Spleen (tissue), 7 donors: ENCODE data around the gene MAP2.

Experiments used
- POLR2A ChIP-seq, 3 donors: fragments of 450-650 bp; IDR thresholded peaks; one replicate each; pipeline ENCODE4 v1.5.1; 2017; ENCODE audit warnings: antibody characterized with exemption in 3 of 3, mild to moderate bottlenecking in 1 of 3
- POLR2AphosphoS5 ChIP-seq, 3 donors: sonication (generic); formaldehyde crosslinking; IDR thresholded peaks; one replicate each; pipeline ENCODE4 v1.5.1; 2017; ENCODE audit warnings: antibody characterized with exemption in 3 of 3
- TF ChIP-seq, protein P1 (sequence below), 11 experiments: fragments of 200-600 bp in 7 of 11; fragments of 450-650 bp in 4 of 11; sonication (generic) in 4 of 11; IDR thresholded peaks in 8 of 11; conservative IDR thresholded peaks in 3 of 11; 1 replicate in 7 of 11; 2 replicates in 4 of 11; pipeline versions ENCODE4 v1.4.0 to v1.8.0; 2016 to 2021; ENCODE audit warnings: antibody characterized with exemption in 11 of 11, inconsistent platforms in 4 of 11, mild to moderate bottlenecking in 1 of 11
- donor health status: DM: no; HTN: no; CAD: no; lungs with moderate emphysema.
- donor health status: DM: no; HTN: no; CAD: no.
- donor health status: DM: no; HTN: no; CAD: no.

DNA sequence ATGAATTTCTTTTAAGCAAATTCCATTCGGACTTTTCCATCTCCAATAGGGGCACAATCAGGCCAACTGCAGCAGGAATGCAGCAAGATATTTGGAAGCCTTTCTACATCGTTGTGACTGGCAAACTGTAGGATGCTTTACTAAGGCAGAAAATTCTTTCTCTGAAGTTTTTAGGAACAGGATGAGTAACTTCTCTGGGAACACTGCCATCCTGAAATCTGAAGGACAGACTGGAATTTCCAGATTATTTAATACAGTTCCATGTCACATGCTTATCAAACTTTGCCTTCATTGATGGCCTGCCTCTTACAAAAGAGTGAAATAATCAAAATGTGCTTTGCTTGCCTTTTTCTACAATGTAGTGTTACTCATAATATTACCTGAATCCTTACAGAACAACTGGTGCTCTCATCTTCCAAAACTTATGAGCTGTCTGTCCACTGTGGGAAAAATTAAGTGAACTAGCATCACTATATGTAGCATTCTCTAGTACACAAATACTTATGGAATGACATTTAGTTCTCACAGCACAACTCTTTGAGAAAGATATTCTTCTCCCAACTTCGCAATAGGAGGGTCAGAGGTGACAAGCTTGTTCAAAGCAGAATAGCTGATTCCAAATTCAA, 32.0 kb upstream of the MAP2 start:
- TF ChIP-seq POLR2A (IDR thresholded peaks at IDR 0.05) (no peak), POLR2AphosphoS5 (IDR thresholded peaks at IDR 0.05) (no peak)
- TF ChIP-seq, protein P1, sequence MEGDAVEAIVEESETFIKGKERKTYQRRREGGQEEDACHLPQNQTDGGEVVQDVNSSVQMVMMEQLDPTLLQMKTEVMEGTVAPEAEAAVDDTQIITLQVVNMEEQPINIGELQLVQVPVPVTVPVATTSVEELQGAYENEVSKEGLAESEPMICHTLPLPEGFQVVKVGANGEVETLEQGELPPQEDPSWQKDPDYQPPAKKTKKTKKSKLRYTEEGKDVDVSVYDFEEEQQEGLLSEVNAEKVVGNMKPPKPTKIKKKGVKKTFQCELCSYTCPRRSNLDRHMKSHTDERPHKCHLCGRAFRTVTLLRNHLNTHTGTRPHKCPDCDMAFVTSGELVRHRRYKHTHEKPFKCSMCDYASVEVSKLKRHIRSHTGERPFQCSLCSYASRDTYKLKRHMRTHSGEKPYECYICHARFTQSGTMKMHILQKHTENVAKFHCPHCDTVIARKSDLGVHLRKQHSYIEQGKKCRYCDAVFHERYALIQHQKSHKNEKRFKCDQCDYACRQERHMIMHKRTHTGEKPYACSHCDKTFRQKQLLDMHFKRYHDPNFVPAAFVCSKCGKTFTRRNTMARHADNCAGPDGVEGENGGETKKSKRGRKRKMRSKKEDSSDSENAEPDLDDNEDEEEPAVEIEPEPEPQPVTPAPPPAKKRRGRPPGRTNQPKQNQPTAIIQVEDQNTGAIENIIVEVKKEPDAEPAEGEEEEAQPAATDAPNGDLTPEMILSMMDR (IDR thresholded peaks at IDR 0.05 in 8 of 11, conservative IDR thresholded peaks at IDR 0.05 in 3 of 11), result no peak
